K562 (cell line): ENCODE data around the gene B3GALT6. TPM values are rescaled to one million over a fixed set of nuclear protein-coding genes. Genes with fewer than 3 reads are reported as not detected.
A peak's percentile ranks its signal among the peaks of the same experiment; 100 is the strongest.

ENCODE experiments used
- ATAC-seq: fragments of 200-7000 bp; cut with Tn5 transposase; 3 replicates; pipeline ENCODE4 v1.9.1; 2020; ENCODE audit warnings: moderate library complexity
- BruUV-seq: library from RNA; stranded (reverse); fragments of 400-500 nt; replicated peaks from 2 replicates; lab custom pipeline; 2021; lab: Mats Ljungman, UMichigan
- CTCF ChIA-PET: fragments of 300-600 bp; formaldehyde crosslinking; extraction: SDS; loops from one replicate; lab custom pipeline; 2021; ENCODE audit warnings: low intra/inter-chr PET ratio; lab: Yijun Ruan, JAX
- POLR2A ChIA-PET: fragments of 300-600, 350-650 bp; sonication (Branson Sonifier 250); formaldehyde crosslinking; extraction: SDS; loops from one replicate; lab custom pipeline; 2021; ENCODE audit warnings: antibody characterized with exemption, inconsistent platforms; lab: Yijun Ruan, JAX
- DNase-seq, 4 experiments: peaks; one replicate each; pipeline versions ENCODE4 v3.0.0 to v3.0.0-alpha.2; 2011 to 2018; ENCODE audit warnings: low spot score in 3 of 4, mixed read lengths in 3 of 4; ENCODE audit errors: extremely low read depth in 1 of 4
- FAIRE-seq: peaks from 2 replicates; lab custom pipeline; 2011; peaks lifted over from hg19 to GRCh38; lab: Jason Lieb, UNC
- H2AFZ ChIP-seq: 2 replicates; pipeline ENCODE4 v1.6.0; 2011; ENCODE audit warnings: low read depth, low read length, control low read depth, inconsistent platforms
- H3K27ac ChIP-seq: fragments of 200-600 bp; 3 replicates; pipeline ENCODE4 v1.8.0; 2011; ENCODE audit warnings: low read depth, mild to moderate bottlenecking, control low read depth, inconsistent platforms, low read length, moderate library complexity, mixed read lengths; ENCODE audit errors: extremely low read depth
- H3K27me3 ChIP-seq, 2 experiments: fragments of 300-600 bp in 1 of 2; 2 replicates in 1 of 2; 3 replicates in 1 of 2; pipeline versions ENCODE4 v1.6.0 to v1.8.0; 2011; ENCODE audit warnings: inconsistent platforms in 2 of 2, low read length in 2 of 2, mild to moderate bottlenecking in 1 of 2, mixed read lengths in 1 of 2, moderate library complexity in 1 of 2; ENCODE audit not compliant: control insufficient read depth in 2 of 2, insufficient read depth in 2 of 2
- H3K36me3 ChIP-seq: fragments of 300-600 bp; 3 replicates; pipeline ENCODE4 v1.8.0; 2011; ENCODE audit warnings: mild to moderate bottlenecking, low read length, inconsistent platforms; ENCODE audit not compliant: control insufficient read depth, insufficient read depth
- H3K4me1 ChIP-seq, 2 experiments: fragments of 200-600 bp in 1 of 2; replicated peaks in 1 of 2; 2 replicates in 1 of 2; 3 replicates in 1 of 2; pipeline versions ENCODE4 v1.5.1 to v1.8.0; 2011; ENCODE audit warnings: inconsistent platforms in 2 of 2, low read length in 2 of 2, mild to moderate bottlenecking in 1 of 2, mixed read lengths in 1 of 2, moderate library complexity in 1 of 2; ENCODE audit not compliant: control insufficient read depth in 2 of 2, insufficient read depth in 2 of 2
- H3K4me2 ChIP-seq: 2 replicates; pipeline ENCODE4 v1.6.1; 2011; ENCODE audit warnings: low read length, control low read depth, inconsistent platforms, mixed read lengths; ENCODE audit not compliant: insufficient read depth
- H3K4me3 ChIP-seq: fragments of 200-600 bp; sonication (generic), shearing (Covaris generic); 2 replicates; pipeline ENCODE4 v1.5.1; 2016; ENCODE audit warnings: control low read depth, inconsistent platforms
- H3K79me2 ChIP-seq: fragments of 200-600 bp; 3 replicates; pipeline ENCODE4 v1.8.0; 2011; ENCODE audit warnings: low read length, inconsistent platforms; ENCODE audit not compliant: control insufficient read depth, insufficient read depth
- H3K9ac ChIP-seq, 2 experiments: 2 replicates each; pipeline versions ENCODE4 v1.6.0 to v1.6.1; 2011; ENCODE audit warnings: low read depth in 2 of 2, low read length in 2 of 2, control low read depth in 1 of 2, inconsistent platforms in 1 of 2, mild to moderate bottlenecking in 1 of 2, mixed read lengths in 1 of 2; ENCODE audit not compliant: insufficient read depth in 1 of 2
- H3K9me1 ChIP-seq: one replicate; pipeline ENCODE4 v1.6.0; 2011; ENCODE audit warnings: inconsistent platforms, mild to moderate bottlenecking, low read length, moderate library complexity; ENCODE audit not compliant: control insufficient read depth, insufficient read depth
- H3K9me3 ChIP-seq: replicated peaks from 2 replicates; pipeline ENCODE4 v1.5.1; 2011; ENCODE audit warnings: low read depth, low read length, inconsistent platforms; ENCODE audit not compliant: control insufficient read depth, insufficient read depth
- H4K20me1 ChIP-seq: replicated peaks from 2 replicates; pipeline ENCODE4 v1.6.1; 2011; ENCODE audit warnings: low read length, inconsistent platforms, mixed read lengths; ENCODE audit not compliant: control insufficient read depth, insufficient read depth
- ARID4B ChIP-seq: sonication (generic); formaldehyde crosslinking; IDR thresholded peaks from 2 replicates; pipeline ENCODE4 v1.8.0; 2022; ENCODE audit warnings: mild to moderate bottlenecking, missing genetic modification reagents
- FOXM1 ChIP-seq, 2 experiments: fragments of 450-650 bp in 1 of 2; sonication (generic) in 1 of 2; formaldehyde crosslinking in 1 of 2; IDR thresholded peaks; 2 replicates each; pipeline versions ENCODE4 v1.6.1 to v1.9.0; 2017 to 2022; ENCODE audit warnings: low read depth in 2 of 2, mild to moderate bottlenecking in 2 of 2, missing genetic modification reagents in 1 of 2, moderate library complexity in 1 of 2
- MAX ChIP-seq: sonication (generic); formaldehyde crosslinking; IDR thresholded peaks from 2 replicates; pipeline ENCODE4 v1.9.0; 2022; ENCODE audit warnings: mild to moderate bottlenecking, missing genetic modification reagents
- PATZ1 ChIP-seq: fragments of 250-450 bp; sonication (Bioruptor Pico); IDR thresholded peaks from 2 replicates; pipeline ENCODE4 v1.5.0; 2020; ENCODE audit warnings: mild to moderate bottlenecking, borderline replicate concordance
- RBM22 ChIP-seq: fragments of 200-400 bp; formaldehyde crosslinking; IDR thresholded peaks from 2 replicates; pipeline ENCODE4 v1.6.1; 2018; ENCODE audit warnings: low read length, low read depth; ENCODE audit not compliant: poor library complexity, severe bottlenecking
- TEAD4 ChIP-seq, 2 experiments: sonication (generic) in 1 of 2; formaldehyde crosslinking in 1 of 2; IDR thresholded peaks; 2 replicates each; pipeline versions ENCODE4 v1.6.1 to v1.8.0; 2012 to 2022; ENCODE audit warnings: borderline replicate concordance in 1 of 2, inconsistent platforms in 1 of 2, low read length in 1 of 2, mild to moderate bottlenecking in 1 of 2, missing genetic modification reagents in 1 of 2
- ZBTB33 ChIP-seq: sonication (generic); formaldehyde crosslinking; IDR thresholded peaks from 2 replicates; pipeline ENCODE4 v1.8.1; 2023; ENCODE audit warnings: mild to moderate bottlenecking, missing genetic modification reagents
- WGBS: fragments of 100-300 bp; shearing (Covaris generic); methylation state at CpG from one replicate; pipeline ENCODE4 v1.1.6; 2016; ENCODE audit warnings: low coverage, mixed read lengths; ENCODE audit not compliant: insufficient coverage; ENCODE audit errors: missing lambda C conversion rate; 5-methylcytosine and 5-hydroxymethylcytosine counted together
- in situ Hi-C: fragments of 300-500 bp; cut with MboI; formaldehyde crosslinking; loops from 4 replicates; pipeline ENCODE4 v1.15.0; 2018; ENCODE audit warnings: inconsistent platforms, mixed read lengths
- intact Hi-C: fragments of 100-400 bp; cut with micrococcal nuclease; formaldehyde crosslinking; loops from 2 replicates; pipeline ENCODE4 v1.14.2; 2022
- polyA plus RNA-seq, 8 experiments: library from polyadenylated mRNA; depleted of rRNA in 4 of 8; stranded (reverse) in 5 of 8; unstranded in 3 of 8; fragments of >200 nt; fragmentation: Nextera tagmentation in 2 of 8; fragmentation: Illumina TruSeq in 1 of 8; extraction: Ambion mirVana in 2 of 8; extraction: Trizol in 1 of 8; gene quantifications; 2 replicates each; pipeline versions ENCODE4 v1.2.1 to v1.2.3, GENCODE V29; 2011 to 2014; ENCODE audit warnings: inconsistent platforms in 1 of 8, missing spikeins in 1 of 8
- total RNA-seq, 7 experiments: library from RNA; depleted of rRNA in 6 of 7; stranded (reverse); fragments of >200 nt in 6 of 7; fragmentation: Illumina TruSeq in 2 of 7; extraction: Trizol in 2 of 7; gene quantifications; 2 replicates each; pipeline versions ENCODE4 v1.2.1 to v1.2.3, GENCODE V29; 2011 to 2021; ENCODE audit warnings: low replicate concordance in 1 of 7

The B3GALT6 gene
- total and polyA plus RNA-seq, 9 of the 15 experiments (the other 6 are each of a cell fraction or from before 2014, with no cell fraction given), result 0.68 to 29.8 (median 9.9) TPM

- peak; percentile 51 for FAIRE-seq
- ChIA-PET CTCF (no interaction called here), POLR2A (interaction anchor here (0.9 to 1.4 kb wide), 2 partner anchors 10 to 31 kb away, joined by 3 to 4 read pairs; partner anchors contain the start of genes B3GALT6 and SDF4)
- Histone ChIP-seq H3K9ac (peak overlapping the region; percentile 66 to 90; a peak in 3 of 4 replicates), H3K4me1 (peaks cover 0 to 77% of the 10 kb centered on the region in 2 experiments; a peak in 4 of 5 replicates), H3K27me3 (no peaks in the 10 kb centered on the region; a peak in 1 of 5 replicates), H4K20me1 (no peaks in the 10 kb centered on the region), H3K9me3 (no peaks in the 10 kb centered on the region; the same call in 1 of the 2 replicates), H3K27ac (no peak overlapping the region; the same call in 2 of the 3 replicates), H3K36me3 (no peaks in the 10 kb centered on the region), H3K4me3 (peak overlapping the region; percentile 51), H3K9me1 (no peaks in the 10 kb centered on the region), H2AFZ (peak overlapping the region; percentile 61; the same call in 1 of the 2 replicates), H3K4me2 (peak overlapping the region; percentile 54), H3K79me2 (no peaks in the 10 kb centered on the region)
- WGBS, result 64% methylated on average over 24 of the region's 31 CpGs
- intact Hi-C loops, result no loop called here
- BruUV-seq, result no TSS peak
- no peak for ATAC-seq
- in situ Hi-C loops, result no loop called here
- DNase-seq, result peak in 1 of 4 experiments; percentile 16
- TF ChIP-seq FOXM1 (IDR thresholded peaks at IDR 0.05; ENCODE audit: low read depth) (no peak), FOXM1 (CRISPR knock-in tag; IDR thresholded peaks at IDR 0.05; ENCODE audit: low read depth) (0 out of 2 replicates have a peak, but pooled peaks have one; percentile 36), MAX (CRISPR knock-in tag) (peak; percentile 20; the same call in 1 of the 2 replicates), ZBTB33 (CRISPR knock-in tag) (peak; percentile 39; the same call in 1 of the 2 replicates), ARID4B (CRISPR knock-in tag) (peak; percentile 42), RBM22 (no peak), PATZ1 (CRISPR knock-in tag) (no peak), TEAD4 (IDR thresholded peaks at IDR 0.05; ENCODE audit: low read length) (no peak), TEAD4 (CRISPR knock-in tag; IDR thresholded peaks at IDR 0.05; ENCODE audit: borderline replicate concordance) (no peak)
Measured at GRCh38 chr1:1199961-1200875, 31.8 kb upstream of the B3GALT6 start.
